GM19025 (cell line): Measurements from ENCODE around the gene PHKG2.
A peak's percentile ranks its signal among the peaks of the same experiment; 100 is the strongest.

ENCODE experiments used
- ATAC-seq: cut with Tn5 transposase; IDR thresholded peaks from one replicate; pipeline ENCODE4 v1.9.1; 2021; ENCODE audit warnings: mild to moderate bottlenecking, low read depth, moderate library complexity; ENCODE audit not compliant: unreplicated experiment

PHKG2 gene

GRCh38 chr16:30755955-30756780, 7.9 kb downstream of the PHKG2 start:
- no peak for ATAC-seq

DNA sequence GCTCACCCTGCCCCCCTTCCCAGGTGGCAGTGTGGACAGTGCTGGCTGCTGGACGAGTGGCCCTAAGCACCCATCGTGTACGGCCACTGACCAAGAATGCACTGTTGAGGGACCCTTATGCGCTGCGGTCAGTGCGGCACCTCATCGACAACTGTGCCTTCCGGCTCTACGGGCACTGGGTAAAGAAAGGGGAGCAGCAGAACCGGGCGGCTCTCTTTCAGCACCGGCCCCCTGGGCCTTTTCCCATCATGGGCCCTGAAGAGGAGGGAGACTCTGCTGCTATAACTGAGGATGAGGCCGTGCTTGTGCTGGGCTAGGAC, 8.5 kb downstream of the PHKG2 start:
- ATAC-seq, result no peak

- ATAC-seq, result no peak
These were observed 9.1 kb downstream of the PHKG2 start for GRCh38 chr16:30757316-30757715.

GRCh38 chr16:30758988-30759491, 10.8 kb downstream of the PHKG2 start:
- no peak for ATAC-seq

GRCh38 chr16:30760001-30760559, 11.9 kb downstream of the PHKG2 start:
- ATAC-seq, result no peak

DNA sequence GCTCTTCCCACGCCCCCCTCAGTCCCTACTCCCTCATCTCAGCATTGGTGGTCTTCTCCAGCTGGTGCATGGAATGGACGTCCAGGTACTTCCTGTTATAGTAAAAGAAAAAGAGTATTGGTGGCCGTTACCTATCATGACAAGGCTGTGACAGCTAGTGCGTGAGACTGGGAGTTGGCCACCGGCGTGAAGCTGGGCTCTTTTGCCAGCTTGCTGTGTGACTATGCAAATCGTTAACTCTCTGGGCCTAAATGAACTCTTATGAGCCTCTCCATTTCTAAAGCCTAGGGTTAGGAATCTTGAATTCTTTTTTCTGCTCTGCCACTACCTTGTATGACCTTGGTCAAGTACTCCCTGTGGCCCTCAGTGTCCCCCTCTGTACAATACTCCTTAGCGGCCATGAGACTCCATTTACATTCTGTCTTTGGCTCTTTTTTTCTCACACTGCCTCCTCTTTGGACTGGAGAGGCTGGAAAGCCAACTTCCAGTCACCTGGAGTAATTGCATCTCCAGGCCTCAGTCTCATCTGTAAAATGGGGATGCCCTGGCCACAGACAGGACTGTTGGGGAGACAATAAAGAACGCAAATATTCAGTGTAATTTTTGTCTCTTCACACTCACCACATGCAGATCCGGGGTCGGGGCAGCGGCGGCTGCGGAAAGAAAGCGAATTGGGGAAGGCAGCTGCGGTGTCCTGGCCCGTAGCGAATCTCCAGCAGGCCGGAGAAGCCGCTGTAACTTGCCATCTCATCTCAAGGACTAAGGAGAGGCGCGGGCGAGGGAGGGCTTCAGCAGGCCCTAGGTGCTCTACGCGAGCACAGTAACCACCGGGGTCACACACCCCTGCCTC, 12.6 kb downstream of the PHKG2 start:
- no peak for ATAC-seq

GRCh38 chr16:30761427-30761927, 13.3 kb downstream of the PHKG2 start:
- peak; percentile 19 for ATAC-seq

- peak; percentile 90 for ATAC-seq
These were observed 14.0 kb downstream of the PHKG2 start, which contains the start of the genes CFAP119 and RNF40 for GRCh38 chr16:30761928-30762902. TSS of gene CFAP119 (minus strand) at chr16:30762062. CDS start at chr16:30761748, 314 bp downstream. TSS of gene RNF40 (plus strand) at chr16:30762322. CDS start at chr16:30762546, 224 bp downstream.

DNA sequence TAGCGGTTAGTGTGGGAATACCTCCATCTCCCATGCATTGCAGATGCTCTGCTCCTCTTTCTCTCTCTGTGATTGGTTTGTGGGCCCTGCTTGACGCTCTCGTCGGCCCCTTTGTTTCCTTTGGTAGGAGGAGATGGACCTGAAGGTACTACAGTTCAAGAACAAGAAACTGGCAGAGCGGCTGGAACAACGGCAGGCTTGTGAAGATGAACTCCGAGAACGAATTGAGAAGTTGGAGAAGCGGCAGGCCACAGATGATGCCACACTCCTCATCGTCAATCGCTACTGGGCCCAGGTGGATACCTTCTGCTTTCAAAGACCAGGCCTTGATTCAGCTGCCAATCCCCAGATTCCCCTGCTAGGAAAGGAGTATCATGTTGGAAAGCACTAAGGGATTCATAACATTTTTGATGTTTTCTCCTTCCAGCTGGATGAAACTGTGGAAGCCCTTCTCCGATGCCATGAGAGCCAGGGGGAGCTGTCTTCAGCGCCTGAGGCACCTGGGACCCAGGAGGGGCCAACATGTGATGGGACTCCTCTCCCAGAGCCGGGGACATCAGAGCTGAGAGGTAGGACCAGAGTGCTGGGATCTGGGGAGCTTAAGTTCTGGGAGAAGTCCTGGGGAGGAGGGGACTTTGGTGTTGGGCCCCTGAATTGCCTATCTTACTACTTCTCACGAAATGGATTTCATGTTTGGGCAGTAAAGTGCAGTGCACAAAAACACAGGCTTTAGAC, 14.9 kb downstream of the PHKG2 start:
- no peak for ATAC-seq

DNA sequence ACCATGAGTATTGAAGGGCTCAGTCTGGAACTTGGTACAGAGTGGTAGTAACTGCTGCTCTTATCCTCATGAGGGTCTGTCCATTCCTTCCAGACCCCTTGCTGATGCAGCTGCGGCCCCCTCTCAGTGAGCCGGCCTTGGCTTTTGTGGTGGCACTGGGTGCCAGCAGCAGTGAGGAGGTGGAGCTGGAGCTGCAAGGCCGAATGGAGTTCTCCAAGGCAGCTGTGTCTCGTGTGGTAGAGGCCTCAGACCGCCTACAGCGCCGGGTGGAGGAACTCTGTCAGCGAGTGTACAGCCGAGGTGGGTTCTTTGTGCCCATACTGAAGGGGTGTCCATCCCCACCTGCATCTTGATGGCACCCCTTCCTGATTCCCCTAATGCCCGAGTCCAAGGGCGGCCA, 15.9 kb downstream of the PHKG2 start:
- no peak for ATAC-seq

- no peak for ATAC-seq
These were observed 16.7 kb downstream of the PHKG2 start for GRCh38 chr16:30764816-30765465.

DNA sequence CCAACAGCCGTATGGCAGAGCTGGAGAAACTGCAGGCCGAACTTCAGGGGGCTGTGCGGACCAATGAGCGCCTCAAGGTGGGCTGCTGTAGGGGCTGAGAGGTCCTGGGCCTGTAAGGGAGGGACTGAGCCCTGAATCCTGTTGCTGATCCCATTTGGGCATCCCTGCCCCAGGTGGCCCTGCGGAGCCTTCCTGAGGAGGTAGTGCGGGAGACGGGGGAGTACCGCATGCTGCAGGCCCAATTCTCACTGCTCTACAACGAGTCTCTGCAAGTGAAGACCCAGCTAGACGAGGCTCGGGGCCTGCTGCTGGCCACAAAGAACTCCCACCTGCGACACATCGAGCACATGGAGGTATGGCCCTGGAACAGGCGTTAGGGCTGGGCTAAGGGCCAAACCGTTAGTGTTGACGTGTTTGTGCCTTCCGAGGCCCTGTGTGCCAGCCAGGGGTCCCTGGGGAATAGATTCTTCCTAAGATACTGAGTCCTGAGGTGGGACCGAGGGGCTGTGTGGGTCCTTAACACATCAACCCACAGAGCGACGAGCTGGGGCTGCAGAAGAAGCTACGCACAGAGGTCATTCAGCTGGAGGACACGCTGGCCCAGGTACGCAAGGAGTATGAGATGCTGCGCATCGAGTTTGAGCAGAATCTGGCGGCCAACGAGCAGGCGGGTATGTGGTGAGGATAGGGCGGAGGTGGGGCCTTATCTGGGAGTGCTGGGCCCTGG, 18.1 kb downstream of the PHKG2 start:
- no peak for ATAC-seq

- no peak for ATAC-seq
These were observed 18.7 kb downstream of the PHKG2 start for GRCh38 chr16:30766933-30767284.

- no peak for ATAC-seq
These were observed 19.7 kb downstream of the PHKG2 start for GRCh38 chr16:30767767-30768465.

- no peak for ATAC-seq
These were observed 20.5 kb downstream of the PHKG2 start for GRCh38 chr16:30768583-30769181.

- no peak for ATAC-seq
These were observed 21.3 kb downstream of the PHKG2 start for GRCh38 chr16:30769379-30770089.
